GM18520 (cell line): ENCODE results near the gene POLR1A.
A peak's percentile ranks its signal among the peaks of the same experiment; 100 is the strongest.

Source experiments
- ATAC-seq: cut with Tn5 transposase; IDR thresholded peaks from one replicate; pipeline ENCODE4 v1.9.1; 2021; ENCODE audit not compliant: unreplicated experiment

POLR1A gene

GRCh38 chr2:86097114-86097896 lies 8.4 kb downstream of the POLR1A start:
- no peak for ATAC-seq

GRCh38 chr2:86094229-86094628 lies 11.5 kb downstream of the POLR1A start:
- no peak for ATAC-seq

- ATAC-seq, result no peak
Observed at GRCh38 chr2:86087936-86088850, 17.5 kb downstream of the POLR1A start.

GRCh38 chr2:86082756-86083155 lies 22.9 kb downstream of the POLR1A start:
- ATAC-seq, result no peak

- no peak for ATAC-seq
Observed at GRCh38 chr2:86081724-86082123, 24.0 kb downstream of the POLR1A start.

GRCh38 chr2:86079981-86080911 lies 25.4 kb downstream of the POLR1A start:
- peak; percentile 81 for ATAC-seq

- ATAC-seq, result no peak
Observed at GRCh38 chr2:86078774-86079545, 26.7 kb downstream of the POLR1A start.

- no peak for ATAC-seq
Observed at GRCh38 chr2:86075886-86076285, 29.8 kb downstream of the POLR1A start.

GRCh38 chr2:86074811-86075210 lies 30.9 kb downstream of the POLR1A start:
- no peak for ATAC-seq

GRCh38 chr2:86074256-86074655 lies 31.4 kb downstream of the POLR1A start:
- no peak for ATAC-seq

- ATAC-seq, result no peak
Observed at GRCh38 chr2:86073225-86073624, 32.5 kb downstream of the POLR1A start.

GRCh38 chr2:86072271-86072858 lies 33.3 kb downstream of the POLR1A start:
- no peak for ATAC-seq

GRCh38 chr2:86070868-86071267 lies 34.8 kb downstream of the POLR1A start:
- no peak for ATAC-seq

GRCh38 chr2:86069783-86070339 lies 35.8 kb downstream of the POLR1A start:
- no peak for ATAC-seq

- ATAC-seq, result no peak
Observed at GRCh38 chr2:86069091-86069685, 36.5 kb downstream of the POLR1A start.

- no peak for ATAC-seq
Observed at GRCh38 chr2:86068648-86069047, 37.0 kb downstream of the POLR1A start.

GRCh38 chr2:86068136-86068588 lies 37.5 kb downstream of the POLR1A start:
- ATAC-seq, result no peak

GRCh38 chr2:86066915-86067314 lies 38.8 kb downstream of the POLR1A start:
- no peak for ATAC-seq

- ATAC-seq, result no peak
Observed at GRCh38 chr2:86066007-86066578, 39.6 kb downstream of the POLR1A start.
